EL (cell line): ENCODE data around the gene SLC13A3.

Experiments used
- DNase-seq: peaks from one replicate; pipeline ENCODE4 v3.0.0-alpha.2; 2016

SLC13A3 gene

DNA sequence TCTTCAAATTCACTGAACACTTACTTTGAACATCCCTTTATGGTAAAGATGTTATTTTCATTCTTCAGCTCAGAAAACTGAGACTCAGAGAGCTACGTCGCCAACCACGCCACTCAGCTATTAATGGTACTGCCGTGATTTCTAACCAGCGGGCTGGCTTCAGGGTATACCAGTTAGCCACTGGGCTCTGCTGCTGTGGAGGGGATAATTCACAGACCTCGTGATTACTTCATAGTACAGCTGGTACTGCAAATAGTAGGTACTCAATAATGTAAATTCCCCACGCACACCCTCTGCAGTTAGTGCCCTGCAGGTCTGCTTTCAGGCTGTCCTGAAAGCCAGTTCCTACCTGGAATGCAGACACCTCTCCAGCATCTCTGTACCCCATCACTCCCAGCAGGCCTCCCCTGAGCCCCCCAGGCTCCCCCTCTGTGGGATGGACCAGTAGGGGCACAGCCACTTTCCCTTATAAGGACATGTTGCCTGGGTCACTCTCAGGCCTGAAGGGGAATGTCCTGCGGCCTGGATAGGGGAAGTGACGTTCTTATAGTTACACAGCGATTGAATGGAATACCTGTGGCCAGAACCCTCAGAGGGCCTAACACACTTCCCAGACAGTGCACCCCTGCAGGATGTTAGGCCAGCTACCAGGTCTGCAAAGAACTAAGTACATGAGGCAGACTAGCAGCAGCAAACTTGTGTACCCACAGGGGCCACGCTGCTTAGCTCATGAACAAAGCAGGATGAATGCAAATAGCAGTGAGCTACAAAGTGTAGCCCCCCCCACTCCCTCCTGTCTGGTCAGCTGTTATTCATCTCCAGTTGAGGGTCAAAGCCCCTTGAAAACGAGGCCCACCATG is 99.5 kb downstream of the SLC13A3 start:
- DNase-seq = no peak

GRCh38 chr20:46550461-46550860 is 100.8 kb downstream of the SLC13A3 start, which contains the start of gene OCSTAMP:
OCSTAMP (minus strand) TSS chr20:46550654; CDS start chr20:46550560, 94 bp downstream.
- DNase-seq = no peak

- no peak for DNase-seq
Measured at GRCh38 chr20:46549188-46549972, 101.9 kb downstream of the SLC13A3 start.

- DNase-seq = no peak
Measured at GRCh38 chr20:46548688-46549087, 102.6 kb downstream of the SLC13A3 start.

GRCh38 chr20:46547995-46548394 is 103.3 kb downstream of the SLC13A3 start:
- DNase-seq = no peak

- no peak for DNase-seq
Measured at GRCh38 chr20:46546936-46547335, 104.3 kb downstream of the SLC13A3 start.

DNA sequence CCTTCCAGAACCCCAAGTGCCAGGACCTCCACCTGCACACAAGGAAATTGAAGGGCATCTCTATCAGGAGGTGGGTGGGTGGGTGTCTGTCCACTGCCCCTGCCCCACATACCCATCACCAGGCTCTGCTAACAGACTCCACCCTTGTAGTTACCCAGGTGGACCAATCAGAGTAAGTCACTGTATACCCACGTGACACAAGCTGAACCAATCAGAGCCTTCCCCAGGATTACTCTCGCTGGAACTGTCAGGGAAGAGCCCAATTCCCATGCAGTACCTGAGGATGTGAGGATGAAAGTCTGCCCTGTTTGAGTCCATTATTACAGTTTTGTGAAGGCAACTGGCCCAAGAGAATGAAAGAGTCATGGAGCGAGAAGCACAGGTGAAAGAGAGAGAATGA is 105.0 kb downstream of the SLC13A3 start:
- no peak for DNase-seq

DNA sequence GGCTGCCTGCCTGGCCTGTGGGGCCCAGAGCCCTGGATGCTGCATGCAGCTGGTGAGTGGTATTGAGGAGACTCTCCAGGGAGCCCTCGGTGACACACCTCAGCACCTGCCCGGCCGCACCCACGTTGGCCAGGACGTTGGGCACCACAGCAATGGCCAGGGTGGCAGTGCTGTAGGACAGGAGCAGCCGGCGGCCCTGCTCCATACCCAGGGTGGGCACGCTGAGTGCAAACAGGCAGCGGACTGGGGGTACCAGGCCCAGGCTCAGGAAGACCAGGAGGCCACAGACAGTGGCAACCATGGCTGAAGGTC is 105.5 kb downstream of the SLC13A3 start:
- DNase-seq = no peak

- DNase-seq = no peak
Measured at GRCh38 chr20:46545077-46545826, 106.0 kb downstream of the SLC13A3 start.

DNA sequence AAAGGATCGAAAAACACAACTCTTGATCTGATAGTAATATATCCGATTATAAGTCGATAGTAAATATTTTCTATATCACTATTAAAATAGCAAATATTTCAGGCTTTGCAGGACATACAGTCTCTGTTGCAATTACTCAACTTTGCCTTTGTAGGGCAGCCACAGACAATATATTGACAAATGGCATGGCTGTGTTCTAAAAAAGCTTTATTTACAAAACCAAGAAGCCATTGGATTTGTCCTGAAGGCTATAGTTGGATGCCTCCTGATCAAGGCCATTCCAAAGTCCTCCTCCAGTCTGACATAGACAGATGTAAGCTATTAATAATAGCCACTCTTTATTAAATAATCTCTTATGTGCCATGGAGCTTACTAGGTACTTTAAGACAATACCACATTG is 106.7 kb downstream of the SLC13A3 start:
- DNase-seq = no peak

- no peak for DNase-seq
Measured at GRCh38 chr20:46543959-46544358, 107.3 kb downstream of the SLC13A3 start.

- DNase-seq = no peak
Measured at GRCh38 chr20:46543033-46543432, 108.2 kb downstream of the SLC13A3 start.

GRCh38 chr20:46541229-46541935 is 109.9 kb downstream of the SLC13A3 start:
- DNase-seq = no peak

DNA sequence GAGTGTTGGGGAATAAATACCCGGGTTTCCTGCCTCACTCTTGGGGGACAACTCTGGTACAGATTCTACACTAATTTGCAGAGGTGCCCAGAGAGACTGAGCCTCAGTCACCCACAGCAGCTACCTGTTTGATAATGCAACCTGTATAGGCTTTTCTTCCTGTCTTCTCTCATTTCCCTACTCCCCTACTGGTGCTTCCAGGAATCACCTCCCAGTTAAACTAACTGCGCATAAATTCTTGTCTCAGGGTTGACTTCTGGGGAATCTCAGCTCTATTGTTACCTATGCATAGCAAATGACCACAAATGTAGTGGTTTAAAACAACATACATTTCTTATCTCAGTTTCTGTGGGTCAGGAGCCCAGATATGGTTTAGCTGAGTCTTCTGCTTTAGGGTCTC is 112.1 kb downstream of the SLC13A3 start:
- DNase-seq = no peak

GRCh38 chr20:46530640-46531039 is 120.6 kb downstream of the SLC13A3 start:
- DNase-seq = no peak

DNA sequence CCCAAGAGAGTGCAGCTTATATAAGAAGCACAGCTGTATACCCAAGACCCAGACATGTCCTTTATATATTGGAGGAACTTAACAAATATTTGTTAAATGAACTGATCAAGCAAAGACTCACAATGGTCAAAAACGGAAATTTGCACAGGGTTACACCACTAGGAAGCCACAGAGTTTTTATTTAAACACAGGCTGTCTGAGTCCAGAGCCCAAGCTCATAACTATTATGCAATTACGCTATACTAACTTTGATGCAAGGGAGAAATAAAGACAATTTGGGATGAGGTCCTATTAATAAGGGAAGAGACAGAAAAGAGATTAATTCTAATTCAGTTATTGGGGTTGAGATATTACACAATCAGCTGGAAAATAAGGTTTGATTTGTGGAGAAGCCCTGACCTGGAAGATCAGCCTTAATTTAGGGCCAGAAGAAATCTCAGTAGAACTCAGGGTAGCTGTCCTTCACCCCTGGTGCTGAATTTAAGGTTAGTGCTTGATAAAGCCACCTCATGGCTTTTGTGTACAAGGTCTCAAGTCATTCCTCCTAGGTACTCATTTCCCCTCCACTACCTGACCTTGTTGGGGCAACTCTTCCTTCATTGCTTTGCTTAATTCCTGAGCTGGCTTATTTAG is 127.4 kb downstream of the SLC13A3 start:
- no peak for DNase-seq

- no peak for DNase-seq
Measured at GRCh38 chr20:46523108-46523507, 128.2 kb downstream of the SLC13A3 start.

DNA sequence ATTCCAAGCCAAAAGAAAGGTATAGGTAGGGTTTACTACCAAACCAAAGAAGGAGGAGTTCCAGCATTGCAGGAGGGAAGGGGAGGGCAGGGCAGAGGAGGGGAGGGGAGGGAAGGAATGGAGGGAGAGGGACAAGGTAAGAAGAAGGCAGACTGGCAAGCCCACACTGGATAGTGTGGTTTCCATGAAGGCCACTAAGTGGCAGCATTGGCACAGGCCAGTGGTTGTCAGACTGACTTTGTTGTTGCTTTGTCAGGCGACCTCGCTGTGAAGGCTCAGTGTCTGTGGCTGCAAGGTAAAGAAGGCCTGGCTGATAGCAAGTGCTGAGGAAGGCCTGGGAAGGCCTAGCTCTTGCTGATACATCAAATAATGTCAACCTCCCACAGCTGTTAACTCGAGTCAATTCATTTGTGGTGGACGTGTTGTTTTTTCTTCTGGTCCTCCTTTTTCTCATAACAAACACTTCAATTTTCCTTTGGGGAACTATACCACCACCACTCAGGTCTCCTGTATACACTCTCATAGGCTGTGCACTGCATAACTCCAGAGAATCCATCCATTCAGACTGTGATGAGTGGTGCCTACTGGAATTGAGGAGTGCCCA is 130.2 kb downstream of the SLC13A3 start:
- DNase-seq = peak; percentile 54

DNA sequence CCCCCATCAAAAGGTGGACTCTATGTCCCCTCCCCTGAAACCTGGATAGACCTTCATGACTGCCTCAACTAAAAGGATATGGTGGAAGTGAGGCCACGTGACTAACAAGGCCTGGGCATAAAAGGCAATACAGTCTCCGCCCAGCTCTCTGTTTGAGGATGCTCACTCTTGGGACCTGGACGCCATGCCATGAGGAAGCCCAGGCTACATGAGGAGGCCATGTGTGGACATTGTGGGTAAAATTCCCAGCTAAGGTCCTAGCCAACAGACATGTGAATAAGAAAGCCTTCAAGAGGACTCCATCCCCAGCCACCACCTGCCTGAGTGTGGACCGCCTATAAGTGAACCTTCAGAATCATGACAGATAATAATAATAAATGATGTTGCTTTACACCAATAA is 130.7 kb downstream of the SLC13A3 start:
- DNase-seq = no peak

DNA sequence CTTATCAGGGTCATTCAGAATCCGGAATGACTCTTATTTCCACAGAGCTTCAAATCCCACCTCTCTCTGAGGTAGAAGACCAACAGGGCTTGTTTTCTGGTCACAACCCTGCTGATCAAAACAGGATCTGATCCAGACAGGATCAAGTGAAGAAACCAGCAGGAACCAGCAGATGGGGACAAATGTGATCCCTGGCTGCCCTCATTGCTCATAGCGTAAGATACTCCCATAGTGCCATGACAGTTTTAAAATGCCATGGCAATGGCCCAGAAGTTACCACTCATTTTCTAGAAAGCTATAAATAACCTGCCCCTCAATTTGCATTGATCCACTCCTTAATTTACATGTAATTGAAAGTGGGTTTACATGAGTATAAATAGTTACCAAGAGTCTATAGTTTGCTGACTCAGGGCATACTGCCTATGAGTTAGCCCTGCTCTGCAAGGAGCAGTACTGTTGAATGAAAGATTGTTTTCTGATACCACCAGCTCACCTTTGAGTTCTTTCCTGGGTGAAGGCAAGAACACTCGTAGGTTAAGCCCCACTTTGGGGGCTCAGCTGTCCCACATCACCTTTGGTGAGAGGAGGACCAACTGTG is 131.7 kb downstream of the SLC13A3 start:
- DNase-seq = no peak
